HG02938 (cell line): ENCODE data around the gene PNPLA1.

Experiments used
- ATAC-seq: cut with Tn5 transposase; IDR thresholded peaks from one replicate; pipeline ENCODE4 v1.9.1; 2021; ENCODE audit warnings: mild to moderate bottlenecking, moderate library complexity; ENCODE audit not compliant: unreplicated experiment

The PNPLA1 gene

DNA sequence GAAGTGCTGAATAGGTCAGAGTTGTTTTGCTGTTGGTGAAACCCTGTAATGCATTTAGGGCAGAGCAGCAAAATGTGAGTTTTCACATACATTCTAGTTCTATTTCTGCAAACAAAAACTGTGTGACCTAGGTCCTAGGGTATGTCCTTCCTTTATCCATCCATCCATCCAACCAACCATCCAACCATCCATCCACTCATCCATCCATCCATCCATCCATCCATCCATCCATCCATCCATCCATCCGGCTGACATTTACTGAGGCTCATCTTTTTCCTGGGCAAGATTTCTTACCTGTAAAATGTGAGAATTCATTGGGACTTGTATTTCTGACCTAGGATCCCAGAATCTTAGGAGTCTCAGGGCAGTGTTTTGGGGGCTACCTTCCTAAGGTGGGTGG is 14.5 kb downstream of the PNPLA1 start:
- ATAC-seq, result no peak

DNA sequence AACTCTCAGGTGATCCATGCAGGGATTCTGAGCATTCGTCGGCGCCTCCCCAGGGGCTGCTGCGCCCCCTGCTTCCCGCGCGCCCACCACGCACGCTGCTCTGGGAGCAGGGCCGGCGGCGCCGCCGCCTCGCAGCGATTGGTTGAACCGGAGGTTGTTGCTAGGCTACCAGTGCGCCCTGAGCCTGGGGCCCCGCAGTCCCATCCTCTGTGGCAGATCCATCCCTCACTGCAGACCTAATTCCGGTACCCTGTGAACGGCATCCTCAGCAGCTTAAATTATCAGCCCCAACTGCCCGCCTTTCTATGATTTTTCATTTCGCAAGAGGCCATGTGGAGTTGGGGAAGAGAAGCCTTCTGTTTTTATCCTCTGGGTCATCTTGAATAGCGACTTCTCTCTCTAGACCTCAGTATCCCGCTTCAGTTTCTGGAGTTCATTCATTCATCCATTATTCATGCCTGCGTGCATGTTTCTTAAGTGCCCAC is 15.4 kb downstream of the PNPLA1 start:
- ATAC-seq, result no peak

DNA sequence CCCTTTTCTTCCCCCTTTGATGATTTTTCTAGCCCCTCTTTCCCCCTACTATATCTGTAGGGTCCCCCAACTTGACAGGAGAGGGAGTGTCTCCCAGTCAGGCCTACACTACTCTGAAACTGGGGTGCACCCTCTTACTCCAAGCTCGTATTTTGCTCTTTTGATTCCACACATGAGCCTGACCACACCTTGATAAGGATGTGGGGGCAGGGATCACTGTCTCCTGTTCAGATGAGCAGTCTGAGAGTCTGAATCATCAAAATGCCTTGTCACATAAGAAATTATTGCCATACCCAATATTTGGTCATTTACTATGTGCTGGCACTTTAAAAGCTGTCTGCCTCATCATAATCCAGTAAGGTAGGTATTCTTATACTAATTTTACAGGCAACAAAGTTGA is 15.9 kb downstream of the PNPLA1 start:
- ATAC-seq, result no peak

- ATAC-seq, result no peak
Observed at GRCh38 chr6:36286858-36287257, 17.0 kb downstream of the PNPLA1 start.

DNA sequence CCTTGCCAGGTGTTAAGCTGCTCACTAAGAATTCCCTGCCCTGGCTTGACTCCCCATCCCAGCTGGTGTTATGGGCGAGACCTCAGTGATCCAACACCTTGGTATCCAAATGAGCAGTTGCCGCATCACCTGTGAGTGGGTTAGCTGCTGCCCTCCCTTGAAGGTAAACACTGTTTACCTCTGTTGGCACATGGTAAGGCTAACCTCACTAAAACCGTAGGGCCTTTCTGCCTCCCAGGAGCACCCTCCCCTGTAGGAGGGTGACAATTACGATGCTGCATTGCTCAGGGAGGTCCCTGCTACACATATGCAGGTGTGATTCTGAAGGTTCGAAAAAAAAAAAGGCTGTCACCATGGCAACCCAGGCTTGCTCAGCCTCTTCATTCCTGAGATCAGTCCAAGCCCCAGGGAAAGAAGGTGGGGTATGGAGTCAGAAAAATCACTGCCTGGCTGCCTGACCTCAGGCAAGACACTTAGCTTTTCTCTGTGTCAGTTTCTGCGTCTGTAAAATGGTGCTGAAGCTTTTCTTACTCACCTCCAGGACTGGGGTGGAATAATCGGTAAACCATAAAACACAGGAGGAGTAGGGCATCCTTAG is 19.5 kb downstream of the PNPLA1 start:
- ATAC-seq, result no peak

DNA sequence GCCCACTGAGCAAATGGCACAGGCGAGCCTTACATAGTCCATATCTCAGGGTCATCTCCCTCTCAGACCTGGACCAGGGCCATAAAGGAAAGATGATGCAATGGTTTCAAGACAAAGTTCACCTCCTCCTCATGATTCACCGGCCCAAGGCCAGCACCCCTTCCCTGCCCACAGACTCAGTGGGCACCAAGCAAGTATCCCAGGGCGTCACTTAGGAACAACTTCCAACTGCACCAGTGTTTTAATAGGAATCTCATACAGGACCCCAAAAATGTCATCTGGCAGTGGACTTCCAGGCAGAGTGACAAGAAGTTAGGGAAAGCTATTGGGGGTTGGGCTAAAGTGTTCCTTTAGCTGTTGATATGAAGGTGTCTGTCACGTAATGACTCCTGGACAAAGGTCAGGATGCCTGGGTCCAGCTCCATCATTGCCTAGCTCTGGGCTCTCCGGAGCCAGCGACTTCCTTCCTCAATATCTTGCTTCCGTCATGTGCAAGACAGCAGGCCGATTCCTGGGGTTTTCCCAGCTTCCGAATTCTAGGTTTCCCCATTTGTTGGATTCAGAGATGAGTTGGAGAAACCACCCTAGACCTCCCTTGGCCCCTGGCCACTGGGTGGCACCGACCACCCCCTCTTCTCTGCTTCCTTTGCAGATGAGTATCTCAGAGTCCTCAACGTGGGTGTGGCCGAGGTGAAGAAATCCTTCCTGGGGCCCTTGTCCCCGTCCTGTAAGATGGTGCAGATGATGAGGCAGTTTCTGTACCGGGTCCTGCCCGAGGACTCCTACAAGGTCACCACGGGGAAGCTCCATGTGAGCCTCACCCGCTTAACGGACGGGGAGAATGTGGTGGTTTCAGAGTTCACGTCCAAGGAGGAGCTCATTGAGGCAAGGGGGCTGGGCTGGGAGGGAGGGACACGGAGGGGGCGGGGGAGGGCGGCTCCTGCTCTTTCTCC is 21.1 kb downstream of the PNPLA1 start:
- no peak for ATAC-seq

DNA sequence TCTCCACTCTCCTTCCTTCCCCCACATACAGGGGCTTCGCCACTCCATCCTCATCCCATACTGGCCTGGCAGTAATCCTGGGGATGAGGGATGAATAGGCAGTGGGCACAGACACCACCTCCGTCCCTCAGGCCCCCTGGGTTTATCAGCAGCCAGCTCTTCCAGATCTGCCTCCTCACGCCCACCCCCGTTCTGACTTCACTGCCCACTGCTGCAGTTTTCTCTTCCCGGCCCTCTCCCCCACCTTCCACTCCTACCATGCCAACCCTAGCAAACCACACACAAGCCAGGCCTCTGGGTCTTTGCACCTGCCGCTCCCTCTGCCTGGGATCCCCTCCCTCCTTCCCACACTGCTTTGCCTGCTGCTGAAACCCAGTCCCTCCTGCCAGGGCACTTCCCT is 22.3 kb downstream of the PNPLA1 start:
- ATAC-seq, result no peak

- no peak for ATAC-seq
Observed at GRCh38 chr6:36296240-36296639, 26.4 kb downstream of the PNPLA1 start.

- ATAC-seq, result no peak
Observed at GRCh38 chr6:36297051-36297450, 27.2 kb downstream of the PNPLA1 start.

DNA sequence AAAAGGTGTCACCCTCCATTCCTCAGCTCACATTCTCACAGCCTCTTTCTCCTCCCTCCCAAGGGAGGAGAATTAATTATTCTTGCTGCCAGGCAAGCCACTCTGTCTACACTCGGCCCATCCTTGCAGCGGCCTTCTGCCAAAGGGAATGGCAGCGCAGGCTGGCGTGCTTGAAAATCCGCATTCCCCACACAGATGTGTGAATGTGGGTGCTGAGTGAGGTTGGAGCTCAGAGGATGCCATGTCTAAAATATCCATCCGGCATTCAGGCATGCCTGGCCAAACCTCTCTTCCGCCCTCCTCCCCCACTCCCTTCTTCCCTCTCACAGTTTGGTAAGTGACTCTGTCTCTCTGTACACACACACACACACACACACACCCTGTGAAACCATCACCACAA is 27.7 kb downstream of the PNPLA1 start:
- ATAC-seq, result no peak

DNA sequence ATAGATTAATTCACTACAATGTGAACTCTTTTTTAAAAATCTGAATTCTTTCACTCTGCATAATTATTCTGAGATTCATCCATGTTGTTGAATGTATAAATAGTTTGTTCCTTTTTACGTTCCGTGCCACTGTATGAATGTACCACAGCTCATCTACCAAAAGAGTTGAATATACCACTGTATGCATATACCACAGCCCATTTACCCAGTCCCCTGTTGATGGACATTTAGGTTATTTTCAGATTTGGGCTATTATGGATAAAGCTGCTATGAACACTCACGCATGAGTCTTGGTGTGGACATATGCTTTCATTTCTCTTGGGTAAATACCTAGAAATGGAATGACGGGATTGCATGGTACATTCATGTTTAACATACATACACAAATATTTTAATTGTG is 28.2 kb downstream of the PNPLA1 start:
- no peak for ATAC-seq

DNA sequence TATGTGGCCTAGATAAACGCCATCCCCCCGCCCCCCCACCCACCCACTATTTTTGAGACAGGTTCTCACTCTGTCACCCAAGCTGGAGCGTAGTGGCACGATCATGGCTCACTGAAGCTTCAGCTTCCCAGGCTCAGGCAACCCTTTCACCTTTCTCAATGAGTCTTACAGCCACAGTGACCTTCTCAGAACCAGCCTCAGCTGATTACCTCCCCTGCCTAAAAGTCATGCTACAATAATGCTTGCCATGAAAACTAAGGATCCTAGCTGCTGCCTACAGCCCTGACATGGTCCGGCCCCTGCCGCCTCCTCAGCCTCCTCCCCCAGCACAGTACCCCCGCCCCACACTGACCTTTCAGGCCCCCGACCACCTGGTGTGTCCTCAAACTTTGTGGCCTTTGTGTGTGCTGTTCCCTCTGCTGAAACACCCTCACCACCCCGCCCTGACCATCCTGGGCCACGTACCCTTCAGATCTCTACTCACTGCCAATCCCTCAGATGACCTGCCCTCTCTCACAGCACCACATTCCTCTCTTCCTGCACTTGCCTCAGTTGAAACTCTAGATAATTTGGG is 31.3 kb downstream of the PNPLA1 start:
- ATAC-seq, result no peak

DNA sequence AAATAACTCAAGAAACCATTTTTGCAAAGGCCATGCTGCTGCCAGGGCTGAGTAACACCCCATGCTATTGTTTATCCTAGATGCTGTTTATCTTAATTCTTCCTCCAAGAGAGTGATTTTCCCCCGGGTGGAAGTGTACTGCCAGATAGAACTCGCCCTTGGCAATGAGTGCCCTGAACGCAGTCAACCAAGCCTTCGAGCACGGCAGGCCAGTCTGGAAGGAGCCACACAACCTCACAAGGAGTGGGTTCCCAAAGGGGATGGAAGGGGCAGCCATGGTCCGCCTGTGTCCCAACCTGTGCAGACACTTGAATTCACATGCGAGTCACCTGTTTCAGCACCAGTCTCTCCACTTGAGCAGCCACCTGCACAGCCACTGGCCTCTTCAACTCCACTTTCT is 31.9 kb downstream of the PNPLA1 start:
- ATAC-seq, result no peak

GRCh38 chr6:36302227-36302976 is 32.5 kb downstream of the PNPLA1 start:
- peak; percentile 64 for ATAC-seq

DNA sequence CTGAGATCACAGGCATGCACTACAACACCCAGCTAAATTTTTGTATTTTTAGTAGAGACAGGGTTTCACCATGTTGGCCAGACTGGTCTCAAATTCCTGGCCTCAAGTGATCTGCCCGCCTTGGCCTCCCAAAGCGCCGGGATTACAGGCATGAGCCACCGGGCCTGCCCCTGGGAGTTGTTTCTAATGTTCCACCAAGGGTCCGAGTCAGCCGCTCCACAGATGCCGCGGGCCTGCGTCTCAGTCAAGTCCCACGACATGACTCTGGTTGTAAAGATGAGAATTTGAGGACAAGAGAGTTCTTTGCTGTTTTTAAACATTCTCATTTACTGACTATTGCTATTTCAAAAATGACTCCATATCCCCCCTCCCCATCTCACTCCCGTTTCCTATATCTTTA is 36.0 kb downstream of the PNPLA1 start:
- ATAC-seq, result no peak

- ATAC-seq, result no peak
Observed at GRCh38 chr6:36306375-36306774, 36.5 kb downstream of the PNPLA1 start.

GRCh38 chr6:36308514-36308913 is 38.7 kb downstream of the PNPLA1 start:
- no peak for ATAC-seq

DNA sequence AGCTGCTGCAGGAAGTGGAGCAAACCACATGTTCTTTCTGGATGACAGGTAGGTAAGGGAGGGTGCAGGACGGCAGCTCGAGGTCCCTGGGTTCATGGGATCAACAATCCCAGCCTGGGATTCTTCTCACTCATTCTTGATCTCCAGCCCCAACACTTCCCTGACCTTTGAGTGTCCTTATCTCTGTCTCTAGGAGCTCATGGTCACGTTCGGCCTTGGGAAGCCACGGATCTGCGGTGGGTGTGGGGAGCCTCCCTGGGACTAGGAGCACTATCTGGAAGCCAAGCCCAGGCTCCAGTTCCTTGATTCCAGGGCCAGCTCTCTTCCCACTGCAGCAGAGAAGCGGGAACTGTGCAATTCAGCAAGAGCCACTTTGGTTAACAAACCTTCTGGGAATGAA is 39.3 kb downstream of the PNPLA1 start:
- ATAC-seq, result no peak

GRCh38 chr6:36309900-36310299 is 40.0 kb downstream of the PNPLA1 start:
- ATAC-seq, result no peak

- ATAC-seq, result no peak
Observed at GRCh38 chr6:36312854-36313648, 43.2 kb downstream of the PNPLA1 start.

GRCh38 chr6:36313649-36313936 is 43.7 kb downstream of the PNPLA1 start:
- ATAC-seq, result no peak
